H7 (cell line): ENCODE measurements around the gene CATSPER4. TPM values are rescaled to one million over a fixed set of nuclear protein-coding genes. Genes with fewer than 3 reads are reported as not detected.
A peak's percentile ranks its signal among the peaks of the same experiment; 100 is the strongest.

Experiments
- DNase-seq: peaks from one replicate; pipeline ENCODE4 v3.0.0; 2012
- H3K27me3 ChIP-seq: 2 replicates; pipeline ENCODE4 v1.6.0; 2011; ENCODE audit warnings: mild to moderate bottlenecking, low read length; ENCODE audit not compliant: control insufficient read depth, insufficient read depth
- H3K36me3 ChIP-seq: replicated peaks from 2 replicates; pipeline ENCODE4 v1.5.1; 2011; ENCODE audit warnings: low read length; ENCODE audit not compliant: control insufficient read depth, insufficient read depth
- H3K4me3 ChIP-seq: 2 replicates; pipeline ENCODE4 v1.5.1; 2011; ENCODE audit warnings: low read depth, mild to moderate bottlenecking, control low read depth, low read length, moderate library complexity; ENCODE audit not compliant: insufficient read depth
- total RNA-seq: library from RNA; depleted of rRNA; stranded (reverse); fragments of >200 nt; shearing (Covaris generic); gene quantifications from 2 replicates; pipeline ENCODE4 v1.2.3, GENCODE V29; 2014; rRNA removed

The CATSPER4 gene
- 0.10 and 0.33 TPM in 2 replicates for total RNA-seq

GRCh38 chr1:26190373-26190987 lies at the start of gene CATSPER4:
Gene CATSPER4 (plus strand): TSS chr1:26190602. CDS start chr1:26190628, 26 bp downstream.
- Histone ChIP-seq H3K36me3 (peaks cover 1% of the 10 kb centered on the region), H3K4me3 (no peak within 1 kb of the TSS), H3K27me3 (no peaks in the 10 kb centered on the region; the same call in 1 of the 2 replicates)
- DNase-seq = peak; percentile 96

GRCh38 chr1:26142159-26142558 lies 48.2 kb upstream of the CATSPER4 start:
- H3K4me3 ChIP-seq = no peak overlapping the region
- peaks cover 5% of the 10 kb centered on the region for H3K27me3 ChIP-seq
- H3K36me3 ChIP-seq = no peaks in the 10 kb centered on the region
- DNase-seq = no peak

- Histone ChIP-seq H3K36me3 (no peaks in the 10 kb centered on the region), H3K27me3 (peaks cover 7% of the 10 kb centered on the region), H3K4me3 (no peak overlapping the region)
- peak; percentile 86 for DNase-seq
Measured at GRCh38 chr1:26145041-26145959, 45.1 kb upstream of the CATSPER4 start.

- no peak for DNase-seq
- no peak overlapping the region for H3K4me3 ChIP-seq
- no peaks in the 10 kb centered on the region for H3K36me3 ChIP-seq
- H3K27me3 ChIP-seq = peaks cover 7% of the 10 kb centered on the region
Measured at GRCh38 chr1:26145960-26146294, 44.5 kb upstream of the CATSPER4 start.

GRCh38 chr1:26148887-26149286 lies 41.5 kb upstream of the CATSPER4 start:
- H3K27me3 ChIP-seq = peaks cover 16% of the 10 kb centered on the region
- no peaks in the 10 kb centered on the region for H3K36me3 ChIP-seq
- no peak overlapping the region for H3K4me3 ChIP-seq
- no peak for DNase-seq

- peak; percentile 28 for DNase-seq
- peaks cover 44% of the 10 kb centered on the region for H3K27me3 ChIP-seq
- H3K36me3 ChIP-seq = no peaks in the 10 kb centered on the region
- no peak overlapping the region for H3K4me3 ChIP-seq
Measured at GRCh38 chr1:26153966-26154532, 36.4 kb upstream of the CATSPER4 start.

DNA sequence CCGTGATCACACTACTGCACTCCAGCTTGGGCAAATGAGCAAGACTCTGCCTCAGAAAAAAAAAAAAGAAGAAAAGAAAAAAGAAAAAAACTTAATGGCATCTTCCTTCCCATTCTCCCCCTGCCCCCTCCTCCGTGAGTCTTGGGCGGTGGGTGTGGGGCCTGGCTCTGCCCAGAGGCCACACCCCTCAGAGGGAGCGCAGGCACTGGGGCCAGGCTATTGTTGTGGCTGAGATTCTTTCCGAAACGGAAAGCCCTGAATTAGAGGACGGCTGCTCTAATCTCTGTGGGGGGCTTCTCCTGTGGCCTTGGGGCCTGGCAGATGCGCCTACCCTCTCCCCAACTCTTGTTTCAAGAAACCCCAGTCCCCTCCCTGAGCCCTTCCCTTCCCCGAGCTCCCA lies 35.7 kb upstream of the CATSPER4 start:
- DNase-seq = peak; percentile 89
- peak overlapping the region; percentile 17; the same call in 1 of the 2 replicates for H3K4me3 ChIP-seq
- H3K36me3 ChIP-seq = no peaks in the 10 kb centered on the region
- peaks cover 46% of the 10 kb centered on the region for H3K27me3 ChIP-seq

GRCh38 chr1:26155370-26156284 lies 34.8 kb upstream of the CATSPER4 start:
- Histone ChIP-seq H3K4me3 (peak overlapping the region; percentile 28; the same call in 1 of the 2 replicates), H3K36me3 (no peaks in the 10 kb centered on the region), H3K27me3 (peaks cover 52% of the 10 kb centered on the region)
- DNase-seq = peak; percentile 61

DNA sequence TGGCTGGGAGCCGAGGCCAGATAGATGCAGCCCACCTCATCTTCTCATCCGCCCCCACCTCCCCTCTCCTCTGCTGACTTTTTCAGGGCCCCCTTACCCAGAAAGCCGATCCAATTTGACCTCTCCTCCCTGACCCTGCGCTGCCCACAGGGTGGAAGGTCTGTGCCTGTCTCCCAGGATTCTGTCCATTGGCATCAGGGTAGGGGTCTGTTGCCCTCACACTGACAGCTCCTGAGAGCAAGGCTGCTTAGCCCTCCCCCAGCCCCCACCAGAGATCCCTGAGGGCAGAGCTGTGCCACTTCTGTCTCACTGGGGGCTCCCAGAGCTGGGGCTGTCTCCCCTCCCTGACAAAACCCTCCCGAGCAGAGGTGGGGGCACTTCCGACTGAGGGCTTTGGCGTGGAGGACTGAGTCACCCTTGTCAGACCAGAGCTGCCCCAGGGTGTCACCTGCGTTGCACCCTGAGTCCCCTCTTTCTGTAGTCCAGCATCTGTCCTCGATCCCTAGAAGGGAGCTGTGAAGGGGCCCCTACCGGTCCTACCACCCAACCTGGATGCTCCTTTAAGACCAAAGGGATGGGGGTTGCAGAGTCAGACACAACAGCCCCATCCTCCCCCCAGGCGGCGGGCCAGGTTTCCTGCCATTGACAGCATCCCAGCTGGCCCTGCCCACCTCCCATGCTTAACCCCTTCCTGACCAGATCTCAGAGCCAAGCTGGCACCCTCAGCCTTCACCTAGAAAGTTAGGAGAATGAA lies 33.9 kb upstream of the CATSPER4 start:
- H3K27me3 ChIP-seq = peaks cover 58% of the 10 kb centered on the region
- H3K36me3 ChIP-seq = no peaks in the 10 kb centered on the region
- peak overlapping the region; percentile 28 for H3K4me3 ChIP-seq
- DNase-seq = peak; percentile 86

DNA sequence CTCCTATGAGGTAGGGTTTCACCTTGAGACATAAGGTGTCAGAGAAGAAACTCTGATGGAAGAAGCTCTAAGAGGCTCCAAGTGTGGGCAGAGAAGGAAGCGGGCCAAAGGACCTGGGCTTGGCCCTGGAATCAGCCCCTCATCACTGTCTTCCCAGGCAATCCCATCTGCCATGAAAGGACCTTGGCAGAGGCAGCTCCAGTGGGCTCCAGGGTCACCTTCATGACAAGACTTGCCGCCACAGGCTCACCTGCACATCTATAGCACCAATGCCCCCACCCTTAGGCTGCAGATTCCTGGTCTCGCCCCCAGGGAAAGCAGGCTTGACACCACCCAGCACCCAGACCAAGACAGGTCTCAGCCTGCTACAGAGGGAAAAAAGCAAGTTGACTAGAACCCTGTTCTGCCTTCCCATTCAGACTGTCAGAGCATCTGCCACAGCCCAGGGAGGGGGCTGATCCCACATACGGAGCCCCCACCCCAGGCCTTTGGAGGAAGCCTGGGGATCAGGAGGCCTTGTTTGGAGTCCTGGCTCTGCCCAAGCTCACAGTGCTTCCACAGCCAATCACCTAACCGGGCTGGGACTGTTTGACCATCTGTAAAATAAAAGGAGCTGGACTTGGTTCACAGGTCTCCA lies 32.0 kb upstream of the CATSPER4 start:
- no peak overlapping the region for H3K4me3 ChIP-seq
- no peaks in the 10 kb centered on the region for H3K36me3 ChIP-seq
- peaks cover 72% of the 10 kb centered on the region for H3K27me3 ChIP-seq
- no peak for DNase-seq

GRCh38 chr1:26158908-26159742 lies 31.3 kb upstream of the CATSPER4 start, which contains the start of gene FAM110D:
Gene FAM110D (plus strand): TSS chr1:26159079. CDS start chr1:26161292, 2,213 bp downstream.
- DNase-seq = peak; percentile 60
- H3K27me3 ChIP-seq = peaks cover 73% of the 10 kb centered on the region
- H3K4me3 ChIP-seq = peak within 1 kb of the TSS; percentile 19
- no peaks in the 10 kb centered on the region for H3K36me3 ChIP-seq

- no peak overlapping the region for H3K4me3 ChIP-seq
- DNase-seq = no peak
- H3K36me3 ChIP-seq = no peaks in the 10 kb centered on the region
- peaks cover 68% of the 10 kb centered on the region for H3K27me3 ChIP-seq
Measured at GRCh38 chr1:26159743-26160039, 30.7 kb upstream of the CATSPER4 start.
